G401 (cell line): ENCODE measurements around the gene LMO3. TPM values are rescaled to one million over a fixed set of nuclear protein-coding genes. Genes with fewer than 3 reads are reported as not detected.

Experiments used
- DNase-seq: peaks from one replicate; pipeline ENCODE4 v3.0.0-alpha.2; 2015; ENCODE audit warnings: low spot score
- in situ Hi-C: cut with HindIII; loops from 2 replicates; pipeline ENCODE4 v1.10.0; 2016; ENCODE audit warnings: low sequenced_read_pairs, mixed read lengths
- total RNA-seq: library from RNA; depleted of rRNA; stranded (reverse); fragments of >200 nt; shearing (Covaris generic); gene quantifications from 2 replicates; pipeline ENCODE4 v1.2.3, GENCODE V29; 2014

The LMO3 gene
- total RNA-seq, 1 experiment from 2014 or later, result not detected

DNA sequence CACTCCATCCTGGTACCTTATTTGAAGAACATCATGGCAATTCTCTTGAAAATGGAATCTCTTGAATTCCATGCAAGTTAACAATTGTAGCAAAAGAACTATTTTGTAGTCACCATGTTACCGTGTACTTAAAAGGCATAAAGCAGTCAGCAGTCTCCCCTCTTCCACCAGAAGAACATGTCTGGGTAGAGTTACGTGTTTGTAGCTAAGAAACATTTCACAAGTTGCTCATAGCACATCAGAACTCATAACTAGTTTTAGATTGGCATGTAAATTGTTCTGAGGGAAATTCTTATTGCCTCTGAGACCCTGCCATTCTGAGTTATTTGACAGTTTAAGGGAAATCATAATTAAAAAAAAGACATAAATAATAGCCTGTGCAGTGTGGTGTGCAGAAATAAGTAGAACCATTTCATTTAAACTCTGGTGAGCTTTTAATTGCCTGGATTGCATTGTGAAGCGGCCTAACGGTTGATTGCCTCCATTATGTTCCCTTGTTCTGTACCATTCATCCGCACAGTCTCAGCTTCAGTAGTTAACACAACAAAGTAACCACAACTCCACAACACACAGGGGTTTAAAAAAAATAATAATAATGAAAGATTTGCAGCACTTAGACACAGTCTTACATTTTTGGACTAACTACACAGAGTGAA is 2.6 kb downstream of the LMO3 start:
- in situ Hi-C loops, result no loop called here
- DNase-seq, result no peak

GRCh38 chr12:16602412-16602811 is 3.5 kb downstream of the LMO3 start:
- in situ Hi-C loops, result no loop called here
- no peak for DNase-seq

DNA sequence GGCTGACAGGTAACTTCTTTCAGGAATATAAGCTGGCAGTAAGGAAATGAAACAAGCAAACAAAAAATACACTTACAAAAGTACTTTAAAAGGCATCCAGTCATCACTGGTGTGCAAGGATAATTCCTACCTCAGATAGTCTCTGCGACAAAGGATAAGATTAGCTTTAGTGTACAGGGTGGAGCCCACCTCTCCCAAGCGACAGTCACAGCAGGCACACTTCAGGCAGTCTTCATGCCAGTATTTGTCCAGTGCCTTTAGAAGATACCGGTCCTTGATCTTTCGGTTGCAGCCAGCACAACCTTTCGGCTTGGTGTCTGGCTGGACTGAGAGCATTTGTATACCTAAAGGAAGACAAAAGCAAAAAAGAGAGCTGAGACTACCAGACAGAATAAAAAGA is 5.4 kb downstream of the LMO3 start:
- DNase-seq, result no peak
- in situ Hi-C loops, result no loop called here

DNA sequence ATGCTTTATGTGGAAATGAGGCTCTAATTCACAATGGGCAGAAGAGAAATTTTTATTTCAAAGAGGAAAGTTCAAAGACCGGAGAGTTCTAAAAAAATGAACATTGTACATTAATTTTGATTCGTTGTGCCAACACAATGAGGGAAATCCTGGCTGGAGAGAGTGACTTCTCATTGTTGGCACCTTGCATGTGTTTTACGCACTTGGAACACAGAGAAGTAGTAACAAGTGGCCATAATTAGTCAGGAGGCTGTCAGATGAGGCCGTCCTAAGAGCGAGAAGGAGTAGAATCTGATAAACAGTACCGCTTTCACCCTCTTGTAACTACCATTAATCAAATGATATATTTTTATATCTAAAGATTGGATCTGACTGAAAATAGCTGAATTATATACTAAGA is 6.9 kb downstream of the LMO3 start:
- no peak for DNase-seq
- in situ Hi-C loops, result no loop called here

GRCh38 chr12:16594797-16595196 is 11.2 kb downstream of the LMO3 start:
- in situ Hi-C loops, result no loop called here
- DNase-seq, result no peak

DNA sequence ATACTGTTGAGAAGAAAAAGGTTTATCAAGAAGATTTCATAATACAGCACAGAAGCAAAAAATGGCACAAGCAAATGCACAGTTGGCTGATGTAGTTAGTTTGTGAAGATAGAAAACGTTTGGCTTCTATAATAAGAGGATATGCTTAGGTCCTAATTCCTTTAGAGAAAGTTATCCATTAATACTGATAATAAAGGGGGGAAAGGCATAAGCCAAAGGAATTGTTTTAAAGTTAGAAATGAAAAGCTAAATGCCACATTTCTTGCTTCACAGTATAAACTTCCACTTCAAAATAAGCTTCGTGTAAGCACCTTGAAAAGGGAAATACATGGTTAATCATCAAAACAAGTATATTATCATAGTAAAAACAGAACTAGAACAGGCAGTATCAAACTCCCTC is 12.4 kb downstream of the LMO3 start:
- in situ Hi-C loops, result no loop called here
- DNase-seq, result no peak

DNA sequence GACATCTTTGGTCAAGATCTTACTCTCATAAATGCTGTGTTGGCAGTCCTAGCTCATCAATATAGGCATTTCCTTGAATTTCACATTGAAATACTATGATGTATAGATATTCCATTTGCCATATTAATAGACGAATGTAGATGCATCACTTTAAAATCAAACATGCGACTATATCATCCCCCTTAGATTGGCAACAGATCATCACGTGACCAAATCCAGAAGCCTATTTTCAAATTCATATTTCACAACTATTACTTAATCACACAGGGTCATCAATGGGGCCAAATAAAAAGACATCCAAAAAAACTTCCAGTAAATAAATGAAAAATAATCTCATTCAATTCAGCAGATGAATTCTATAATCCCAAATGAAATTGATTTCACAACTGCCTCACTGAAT is 15.3 kb downstream of the LMO3 start:
- DNase-seq, result no peak
- in situ Hi-C loops, result no loop called here

DNA sequence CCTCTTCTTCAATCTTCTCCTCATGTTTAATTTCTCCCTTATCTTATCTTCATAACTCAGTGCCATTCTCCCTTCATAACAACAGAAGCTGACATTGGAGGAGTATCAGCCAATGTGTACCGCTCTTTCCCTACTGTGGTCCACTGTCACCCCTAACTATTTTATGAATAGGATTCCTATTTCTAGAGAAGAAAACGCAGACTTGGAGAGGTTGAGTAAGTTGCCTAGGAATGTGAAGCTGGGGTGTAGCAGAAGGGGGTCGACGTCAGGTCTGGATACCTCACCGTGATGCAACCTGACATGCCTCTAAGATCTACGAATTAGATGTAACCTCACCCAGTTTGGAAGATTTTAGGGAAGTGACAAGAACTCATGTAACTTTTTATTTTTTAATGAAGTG is 17.1 kb downstream of the LMO3 start:
- DNase-seq, result no peak
- in situ Hi-C loops, result no loop called here

- no peak for DNase-seq
- in situ Hi-C loops, result no loop called here
Measured at GRCh38 chr12:16587514-16587913, 18.4 kb downstream of the LMO3 start.

DNA sequence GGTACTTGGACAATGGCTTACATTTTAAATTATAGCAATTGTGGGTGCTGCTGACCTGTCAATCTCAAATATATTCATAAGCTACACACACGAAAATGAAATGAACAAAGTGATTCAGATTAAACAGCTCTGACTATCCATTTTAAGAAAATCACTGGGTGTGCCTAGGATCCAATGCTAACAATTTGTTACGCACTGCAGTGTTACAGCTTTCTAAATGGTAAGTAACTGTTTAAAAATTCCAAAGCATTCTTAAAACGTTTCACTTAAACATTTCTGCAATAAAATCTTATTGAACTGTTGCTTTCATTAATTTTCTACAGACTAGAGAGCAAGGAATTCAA is 18.9 kb downstream of the LMO3 start:
- in situ Hi-C loops, result no loop called here
- no peak for DNase-seq

DNA sequence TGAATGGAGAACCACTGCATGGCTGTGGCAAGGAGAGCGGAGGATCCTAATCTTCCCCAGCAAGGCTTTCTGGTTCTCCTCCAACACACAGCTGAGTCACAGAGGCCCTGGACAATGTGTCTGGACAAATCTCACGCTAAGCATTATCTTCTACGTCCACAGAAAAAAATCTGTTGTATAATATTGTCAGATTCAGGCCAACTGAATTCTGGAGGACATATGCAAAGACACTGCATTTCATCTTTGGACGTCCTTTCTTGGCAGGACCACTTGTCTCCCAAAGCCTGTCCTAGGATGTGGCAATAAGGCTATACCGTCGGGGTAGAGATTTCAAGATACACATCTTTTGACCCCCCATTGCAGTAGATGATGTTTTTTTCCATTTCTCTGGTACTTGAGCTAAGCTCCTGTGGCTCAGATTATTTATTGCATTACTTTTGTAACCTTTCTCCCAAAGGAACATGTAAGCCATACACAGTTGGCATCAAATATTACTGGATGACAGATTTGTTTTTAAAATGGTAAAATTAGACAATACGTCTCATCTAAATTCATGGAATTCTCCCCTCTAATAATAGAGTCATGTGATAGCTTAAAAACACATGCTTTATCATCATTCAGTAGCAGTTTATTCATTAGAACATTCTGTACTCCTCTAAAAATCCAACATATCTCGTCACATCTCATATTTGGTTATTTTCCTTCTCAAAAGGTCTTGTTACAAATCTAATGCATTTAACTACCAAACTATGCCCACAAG is 19.4 kb downstream of the LMO3 start:
- no peak for DNase-seq
- in situ Hi-C loops, result no loop called here

- no peak for DNase-seq
- in situ Hi-C loops, result no loop called here
Measured at GRCh38 chr12:16585781-16586180, 20.2 kb downstream of the LMO3 start.

DNA sequence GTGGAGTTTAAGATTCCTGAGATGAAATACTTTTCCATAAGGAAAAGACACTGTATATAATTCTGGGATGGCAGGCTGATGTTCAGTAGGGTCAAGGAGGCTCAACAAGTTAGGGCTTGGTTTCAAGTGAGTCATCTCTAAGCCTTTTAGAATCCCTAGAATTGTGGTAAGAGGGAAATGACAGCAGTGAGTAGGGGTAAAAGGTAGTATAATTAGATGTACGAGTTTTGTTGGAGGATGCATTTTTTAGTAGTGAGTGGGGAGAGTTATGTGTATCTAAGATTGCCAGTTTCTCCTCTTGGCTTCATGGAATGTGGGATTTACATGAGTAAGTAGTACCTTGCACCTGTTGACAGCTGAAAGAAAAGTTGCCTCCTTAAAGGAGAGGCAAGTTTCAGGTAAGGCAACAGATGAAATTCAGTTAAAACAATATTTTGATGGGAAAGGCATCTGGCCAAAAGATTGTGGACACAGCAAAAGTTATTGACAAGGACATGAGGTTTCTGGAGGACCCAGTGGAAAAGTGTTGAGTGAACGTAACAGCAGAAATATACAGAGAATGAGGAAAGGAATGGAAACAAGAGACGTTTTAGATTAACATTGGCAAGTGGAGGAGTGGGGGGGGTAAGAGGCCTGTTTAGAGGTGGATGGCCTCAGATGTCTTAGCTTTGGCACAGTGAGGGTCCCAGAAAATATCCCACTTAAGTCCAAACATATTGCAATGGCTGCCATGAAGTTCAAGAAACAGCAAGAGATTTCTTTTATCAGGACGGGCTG is 21.8 kb downstream of the LMO3 start:
- in situ Hi-C loops, result no loop called here

DNA sequence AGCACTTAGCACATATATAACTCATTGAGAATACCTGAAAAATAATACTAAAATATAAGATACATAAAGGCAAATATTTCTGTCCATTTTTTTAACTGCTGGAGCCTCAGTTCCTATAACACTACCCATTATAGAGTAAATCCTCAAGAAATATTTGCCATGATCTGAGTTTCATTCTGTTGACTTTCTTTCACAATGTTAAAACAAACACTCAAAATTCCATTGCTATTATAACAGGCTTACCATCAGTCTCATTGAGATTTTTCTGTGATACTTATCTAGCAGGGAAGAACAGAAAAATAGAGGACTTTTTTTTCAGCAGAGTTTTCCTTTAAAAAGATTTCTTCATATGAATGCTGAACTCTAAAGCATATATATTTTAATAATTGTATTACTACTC is 24.5 kb downstream of the LMO3 start:
- in situ Hi-C loops, result no loop called here
- DNase-seq, result no peak

More for the DNA sequence above, 21.8 kb downstream of the LMO3 start:
- no peak for DNase-seq

- in situ Hi-C loops, result no loop called here
- DNase-seq, result no peak
Measured at GRCh38 chr12:16579041-16579440, 26.9 kb downstream of the LMO3 start.

DNA sequence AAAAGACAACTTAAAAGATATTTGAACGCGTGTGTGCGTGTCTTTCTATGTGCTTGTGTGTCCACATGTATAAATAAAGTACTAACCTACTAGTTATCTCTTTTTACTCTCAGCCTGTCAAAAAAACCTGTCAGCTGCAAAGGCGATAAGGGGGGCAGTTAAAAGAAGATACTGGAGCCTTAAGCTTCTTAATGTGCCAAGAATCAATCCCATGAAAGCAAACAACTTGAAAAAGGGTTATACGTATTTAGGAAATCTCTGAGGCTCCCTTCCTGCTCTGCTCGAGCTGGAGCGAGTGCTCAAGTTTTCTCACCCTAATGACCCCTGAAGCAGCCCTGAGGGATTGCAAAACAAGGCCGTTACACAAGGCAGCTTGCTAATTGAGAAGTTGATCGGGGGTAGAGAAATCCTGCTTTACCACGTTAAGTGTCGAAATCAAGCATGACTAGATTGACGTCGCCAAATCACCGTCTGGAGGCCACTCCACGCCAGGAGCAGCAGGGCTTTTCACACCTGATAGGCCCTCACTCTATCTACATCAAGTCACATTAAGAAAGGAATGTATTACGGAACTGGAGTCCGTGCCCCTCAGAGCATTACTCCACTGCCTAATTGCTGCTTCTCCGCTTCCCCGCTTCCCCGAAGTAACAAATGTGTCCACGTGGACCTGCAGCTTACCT is 32.4 kb downstream of the LMO3 start:
- no peak for DNase-seq
- in situ Hi-C loops, result no loop called here

GRCh38 chr12:16568873-16569272 is 37.1 kb downstream of the LMO3 start:
- no peak for DNase-seq
- in situ Hi-C loops, result no loop called here

DNA sequence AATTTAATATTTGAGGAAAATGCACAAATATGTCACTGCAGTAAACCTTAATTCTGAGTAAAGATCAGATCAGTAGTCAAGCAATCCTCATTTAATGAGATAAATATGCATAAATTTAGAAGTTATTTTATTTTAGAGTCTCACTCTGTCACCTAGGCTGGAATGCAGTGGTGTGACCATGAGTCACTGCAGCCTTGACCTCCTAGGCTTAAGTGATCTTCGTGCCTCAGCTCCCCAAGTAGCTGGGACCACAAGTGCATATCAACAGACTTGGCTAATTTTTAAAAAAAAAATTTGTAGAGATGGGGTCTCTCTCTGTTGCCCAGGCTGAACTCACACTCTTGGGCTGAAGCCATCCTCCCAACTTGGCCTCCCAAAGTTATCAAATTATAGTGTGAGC is 41.3 kb downstream of the LMO3 start:
- DNase-seq, result no peak
- in situ Hi-C loops, result no loop called here

DNA sequence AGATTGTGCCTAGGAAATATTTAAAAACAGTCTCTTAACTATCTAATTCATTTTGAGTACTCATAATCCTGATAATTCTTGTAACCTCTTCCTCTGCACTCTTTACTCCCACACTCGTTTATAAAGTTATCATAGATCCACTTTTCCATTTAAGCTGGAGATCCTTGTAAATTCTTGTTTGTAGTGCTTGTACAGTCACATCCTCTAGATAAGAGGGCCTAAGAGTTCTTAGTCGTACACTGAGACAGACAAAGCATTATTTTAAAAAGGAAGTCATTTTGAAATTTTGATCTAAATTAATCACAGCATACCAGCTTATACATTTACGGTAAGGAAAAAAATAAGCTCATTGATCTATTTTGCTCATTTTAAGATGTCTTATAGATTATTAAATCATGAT is 42.5 kb downstream of the LMO3 start:
- no peak for DNase-seq
- in situ Hi-C loops, result no loop called here

GRCh38 chr12:16562921-16563320 is 43.0 kb downstream of the LMO3 start:
- no peak for DNase-seq
- in situ Hi-C loops, result no loop called here
